ENCODE data around the gene SLC1A4. TPM values are rescaled to one million over a fixed set of nuclear protein-coding genes. Genes with fewer than 3 reads are reported as not detected.

SLC1A4 gene
- total and polyA plus RNA-seq, 2 of the 4 experiments (the other 2 are of a cell fraction): 6.8 to 8.1 TPM

GRCh38 chr2:65037178-65037577 is 48.0 kb downstream of the SLC1A4 start:
- intact Hi-C loops (cut with micrococcal nuclease): no loop called here
- ChIA-PET POLR2A (ENCODE audit: unreplicated experiment) (no interaction called here), CTCF (no interaction called here)
- Histone ChIP-seq H2BK120ac (ENCODE audit: low read depth, low read length) (no peak overlapping the region), H4K8ac (ENCODE audit: low read depth in 2 of 2, low read length in 2 of 2) (no peak overlapping the region), H3K27me3 (ENCODE audit: control insufficient read depth, insufficient read depth, low read length) (no peaks in the 10 kb centered on the region; the same call in 1 of the 2 replicates), H3K79me1 (ENCODE audit: low read depth in 1 of 2, low read length in 2 of 2) (no peaks in the 10 kb centered on the region), H4K20me1 (ENCODE audit: insufficient read depth, low read length) (no peaks in the 10 kb centered on the region), H2BK15ac (ENCODE audit: low read depth, low read length) (no peak overlapping the region; the same call in 2 of the 3 replicates), H2BK5ac (ENCODE audit: low read depth, low read length, poor library complexity, severe bottlenecking) (no peak overlapping the region), H2AK9ac (replicated peaks; ENCODE audit: low read depth, low read length, poor library complexity) (no peak overlapping the region), H3K4me3 (ENCODE audit: insufficient read depth, low read depth, low read length) (no peak overlapping the region), H3K27ac (ENCODE audit: insufficient read depth, low read length) (no peak overlapping the region), H3K36me3 (ENCODE audit: control insufficient read depth, insufficient read depth, low read length) (no peaks in the 10 kb centered on the region), H4K5ac (ENCODE audit: low read depth, low read length) (no peak overlapping the region), H4K91ac (ENCODE audit: insufficient read depth, low read depth, low read length) (no peak overlapping the region), H3K9me1 (ENCODE audit: insufficient read depth, low read length) (no peaks in the 10 kb centered on the region), H3K23ac (ENCODE audit: low read depth, low read length) (no peak overlapping the region), H3K4me1 (ENCODE audit: control insufficient read depth, insufficient read depth, low read length) (no peaks in the 10 kb centered on the region), H3K9me3 (ENCODE audit: control insufficient read depth, insufficient read depth, low read length) (no peaks in the 10 kb centered on the region), H3K14ac (replicated peaks; ENCODE audit: low read depth, low read length) (no peak overlapping the region), H3K9ac (ENCODE audit: low read depth, low read length) (no peak overlapping the region), H3K56ac (ENCODE audit: extremely low read depth, insufficient read depth, low read length) (no peak overlapping the region), H2AFZ (replicated peaks; ENCODE audit: low read length, poor library complexity) (no peak overlapping the region), H2AK5ac (ENCODE audit: low read depth, low read length) (no peak overlapping the region), H3K4ac (ENCODE audit: low read depth, low read length) (no peak overlapping the region), H3K18ac (ENCODE audit: low read depth, low read length) (no peak overlapping the region), H2BK20ac (ENCODE audit: low read depth, low read length) (no peak overlapping the region), H3K4me2 (ENCODE audit: low read depth, low read length) (no peak overlapping the region)
- TF ChIP-seq BHLHE40 (IDR thresholded peaks at IDR 0.05; ENCODE audit: low read depth, low read length) (no peak), MAFK (IDR thresholded peaks at IDR 0.05; ENCODE audit: low read depth, low read length) (no peak)
- TF ChIP-seq, protein P1, sequence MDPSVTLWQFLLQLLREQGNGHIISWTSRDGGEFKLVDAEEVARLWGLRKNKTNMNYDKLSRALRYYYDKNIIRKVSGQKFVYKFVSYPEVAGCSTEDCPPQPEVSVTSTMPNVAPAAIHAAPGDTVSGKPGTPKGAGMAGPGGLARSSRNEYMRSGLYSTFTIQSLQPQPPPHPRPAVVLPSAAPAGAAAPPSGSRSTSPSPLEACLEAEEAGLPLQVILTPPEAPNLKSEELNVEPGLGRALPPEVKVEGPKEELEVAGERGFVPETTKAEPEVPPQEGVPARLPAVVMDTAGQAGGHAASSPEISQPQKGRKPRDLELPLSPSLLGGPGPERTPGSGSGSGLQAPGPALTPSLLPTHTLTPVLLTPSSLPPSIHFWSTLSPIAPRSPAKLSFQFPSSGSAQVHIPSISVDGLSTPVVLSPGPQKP (IDR thresholded peaks at IDR 0.05; ENCODE audit: borderline replicate concordance, low read depth, low read length): no peak
- BruUV-seq (replicated peaks): no TSS peak
- ATAC-seq (ENCODE audit: low read depth) (no peak), DNase-seq (no peak)
- in situ Hi-C loops (cut with MboI; ENCODE audit: low sequenced_read_pairs): loop anchor here (25.0 kb wide), 1 partner anchor 700 kb away; no protein-coding TSS in a partner anchor
- dilution Hi-C loops (cut with HindIII; ENCODE audit: low sequenced_read_pairs, unreplicated experiment): no loop called here
- 77% methylated on average over 3 of the region's 3 CpGs; no CpG with 5 or more reads in 1 of the 2 experiments for WGBS, 2 experiments (ENCODE audit: extremely low coverage in 2 of 2, insufficient read length in 1 of 2)

Measured in IMR-90 (cell line).